ENCODE results near the gene RBL1. TPM values are rescaled to one million over a fixed set of nuclear protein-coding genes. Genes with fewer than 3 reads are reported as not detected.

RBL1 gene
- total RNA-seq, 1 experiment from 2014 or later: 14.6 TPM

DNA sequence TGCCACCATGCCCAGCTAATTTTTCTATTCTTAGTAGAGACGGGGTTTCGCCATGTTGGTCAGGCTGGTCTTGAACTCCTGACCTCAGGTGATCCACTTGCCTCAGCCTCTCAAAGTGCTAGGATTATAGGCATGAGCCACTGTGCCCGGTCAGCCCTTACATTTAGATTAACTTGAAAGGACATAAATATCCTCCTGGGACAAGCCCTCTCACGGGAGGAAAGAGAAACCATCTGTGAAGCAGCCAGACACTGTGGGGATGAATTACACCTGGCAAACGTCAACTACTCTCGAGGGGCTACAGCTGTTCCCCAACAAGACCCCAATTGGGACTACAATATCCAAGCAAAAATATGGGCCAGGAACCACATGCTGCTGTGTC, 111.5 kb downstream of the RBL1 start:
- Histone ChIP-seq H3K9me2 (ENCODE audit: insufficient read depth) (no peaks in the 10 kb centered on the region), H3K4me3 (no peak overlapping the region), H3K79me2 (ENCODE audit: low read depth) (no peaks in the 10 kb centered on the region), H4K20me1 (ENCODE audit: insufficient read depth) (no peaks in the 10 kb centered on the region; the same call in 1 of the 2 replicates), H3F3A (ENCODE audit: insufficient read depth, low read depth) (no peaks in the 10 kb centered on the region), H3K27ac (no peak overlapping the region), H3K4me2 (no peak overlapping the region), H3K27me3 (ENCODE audit: insufficient read depth, low read depth) (no peaks in the 10 kb centered on the region), H3K9me3 (ENCODE audit: insufficient read depth, low read depth) (no peaks in the 10 kb centered on the region), H2AFZ (no peak overlapping the region), H3K4me1 (replicated peaks; ENCODE audit: insufficient read depth) (no peaks in the 10 kb centered on the region), H3K36me3 (ENCODE audit: low read depth) (no peaks in the 10 kb centered on the region)
- CTCF ChIA-PET: no interaction called here
- TF ChIP-seq EZH2 (IDR thresholded peaks at IDR 0.05; ENCODE audit: low read depth): no peak
- TF ChIP-seq, protein P1, sequence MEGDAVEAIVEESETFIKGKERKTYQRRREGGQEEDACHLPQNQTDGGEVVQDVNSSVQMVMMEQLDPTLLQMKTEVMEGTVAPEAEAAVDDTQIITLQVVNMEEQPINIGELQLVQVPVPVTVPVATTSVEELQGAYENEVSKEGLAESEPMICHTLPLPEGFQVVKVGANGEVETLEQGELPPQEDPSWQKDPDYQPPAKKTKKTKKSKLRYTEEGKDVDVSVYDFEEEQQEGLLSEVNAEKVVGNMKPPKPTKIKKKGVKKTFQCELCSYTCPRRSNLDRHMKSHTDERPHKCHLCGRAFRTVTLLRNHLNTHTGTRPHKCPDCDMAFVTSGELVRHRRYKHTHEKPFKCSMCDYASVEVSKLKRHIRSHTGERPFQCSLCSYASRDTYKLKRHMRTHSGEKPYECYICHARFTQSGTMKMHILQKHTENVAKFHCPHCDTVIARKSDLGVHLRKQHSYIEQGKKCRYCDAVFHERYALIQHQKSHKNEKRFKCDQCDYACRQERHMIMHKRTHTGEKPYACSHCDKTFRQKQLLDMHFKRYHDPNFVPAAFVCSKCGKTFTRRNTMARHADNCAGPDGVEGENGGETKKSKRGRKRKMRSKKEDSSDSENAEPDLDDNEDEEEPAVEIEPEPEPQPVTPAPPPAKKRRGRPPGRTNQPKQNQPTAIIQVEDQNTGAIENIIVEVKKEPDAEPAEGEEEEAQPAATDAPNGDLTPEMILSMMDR (conservative IDR thresholded peaks at IDR 0.05): no peak
- DNase-seq: no peak
- no TSS peak for BruUV-seq (replicated peaks)
- intact Hi-C loops (cut with micrococcal nuclease; ENCODE audit: unreplicated experiment): no loop called here
- POLR2A ChIA-PET (ENCODE audit: unreplicated experiment): no interaction called here

DNA sequence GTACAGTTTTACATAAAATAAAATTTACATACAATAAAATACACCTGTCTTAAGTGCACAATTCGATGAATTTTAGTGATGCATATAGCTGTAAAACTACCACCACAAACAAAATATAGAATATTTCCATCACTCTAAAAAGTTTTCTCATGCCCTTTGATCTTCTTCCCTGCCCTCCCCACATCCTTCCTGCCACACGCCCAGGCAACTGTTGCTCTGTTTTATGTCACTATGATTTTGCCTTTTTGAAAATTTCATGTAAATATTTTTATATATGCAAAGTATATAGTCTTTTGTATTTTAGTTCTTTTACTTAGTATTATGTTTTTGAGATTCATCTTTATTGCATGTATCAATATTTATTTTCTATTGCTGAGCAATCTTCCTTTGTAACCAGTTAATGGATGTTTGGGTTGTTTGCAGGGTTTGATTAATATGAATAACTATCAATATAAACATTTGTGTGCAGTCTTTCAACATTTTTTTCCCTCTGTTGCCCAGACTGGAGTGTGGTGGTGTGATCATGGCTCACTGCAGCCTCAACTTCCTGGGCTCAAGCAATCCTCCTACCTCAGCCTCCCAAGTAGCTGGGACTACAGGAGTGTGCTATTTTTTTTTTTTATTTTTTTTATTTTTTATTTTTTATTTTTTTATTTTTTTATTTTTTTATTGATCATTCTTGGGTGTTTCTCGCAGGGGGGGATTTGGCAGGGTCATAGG, 120.5 kb downstream of the RBL1 start:
- POLR2A ChIA-PET (ENCODE audit: unreplicated experiment): no interaction called here

DNA sequence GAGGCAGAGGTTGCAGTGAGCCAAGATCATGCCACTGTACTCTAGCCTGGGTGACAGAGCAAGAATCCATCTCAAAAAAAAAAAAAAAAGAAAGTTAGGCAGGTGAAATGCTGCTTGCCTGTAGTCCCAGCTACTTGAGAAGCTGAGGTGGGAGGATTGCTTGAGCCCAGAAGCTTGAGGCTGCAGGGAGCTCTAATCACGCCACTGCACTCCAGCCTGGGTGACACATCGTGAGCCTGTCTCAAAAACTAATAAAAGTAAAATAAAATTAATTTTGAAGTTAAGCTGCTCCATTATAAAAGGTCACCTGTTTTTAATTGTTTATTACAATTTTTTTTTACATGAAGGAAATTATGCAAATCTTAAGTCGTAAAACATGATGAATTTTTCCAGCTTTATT, 121.1 kb downstream of the RBL1 start:
- TF ChIP-seq, protein P1 (conservative IDR thresholded peaks at IDR 0.05): no peak
- no peak for TF ChIP-seq EZH2 (IDR thresholded peaks at IDR 0.05; ENCODE audit: low read depth)
- ChIA-PET CTCF (no interaction called here), POLR2A (ENCODE audit: unreplicated experiment) (no interaction called here)
- H3K9me3 ChIP-seq (ENCODE audit: insufficient read depth, low read depth): no peaks in the 10 kb centered on the region
- no peak for DNase-seq
- no peak overlapping the region for H3K27ac ChIP-seq
- H4K20me1 ChIP-seq (ENCODE audit: insufficient read depth): no peaks in the 10 kb centered on the region
- no peaks in the 10 kb centered on the region for H3K36me3 ChIP-seq (ENCODE audit: low read depth)
- H2AFZ ChIP-seq: no peak overlapping the region
- H3K27me3 ChIP-seq (ENCODE audit: insufficient read depth, low read depth): no peaks in the 10 kb centered on the region
- no peaks in the 10 kb centered on the region for H3K79me2 ChIP-seq (ENCODE audit: low read depth)
- H3F3A ChIP-seq (ENCODE audit: insufficient read depth, low read depth): no peaks in the 10 kb centered on the region
- H3K4me3 ChIP-seq: no peak overlapping the region
- intact Hi-C loops (cut with micrococcal nuclease; ENCODE audit: unreplicated experiment): no loop called here
- H3K4me2 ChIP-seq: no peak overlapping the region
- H3K9me2 ChIP-seq (ENCODE audit: insufficient read depth): no peaks in the 10 kb centered on the region
- no peaks in the 10 kb centered on the region for H3K4me1 ChIP-seq (replicated peaks; ENCODE audit: insufficient read depth)
- no TSS peak for BruUV-seq (replicated peaks)

More for the DNA sequence above, 120.5 kb downstream of the RBL1 start:
- Histone ChIP-seq H3K9me3 (ENCODE audit: insufficient read depth, low read depth) (no peaks in the 10 kb centered on the region), H3K4me3 (no peak overlapping the region), H4K20me1 (ENCODE audit: insufficient read depth) (no peaks in the 10 kb centered on the region), H3F3A (ENCODE audit: insufficient read depth, low read depth) (no peaks in the 10 kb centered on the region), H3K4me1 (replicated peaks; ENCODE audit: insufficient read depth) (no peaks in the 10 kb centered on the region), H3K79me2 (ENCODE audit: low read depth) (no peaks in the 10 kb centered on the region), H2AFZ (no peak overlapping the region), H3K36me3 (ENCODE audit: low read depth) (no peaks in the 10 kb centered on the region), H3K9me2 (ENCODE audit: insufficient read depth) (no peaks in the 10 kb centered on the region), H3K4me2 (no peak overlapping the region), H3K27ac (no peak overlapping the region), H3K27me3 (ENCODE audit: insufficient read depth, low read depth) (no peaks in the 10 kb centered on the region)
- no peak for DNase-seq
- TF ChIP-seq EZH2 (IDR thresholded peaks at IDR 0.05; ENCODE audit: low read depth): no peak
- TF ChIP-seq, protein P1 (conservative IDR thresholded peaks at IDR 0.05): no peak
- CTCF ChIA-PET: interaction anchor here (0.5 kb wide), 1 partner anchor 16 kb away, joined by 5 read pairs; no protein-coding TSS in a partner anchor
- BruUV-seq (replicated peaks): no TSS peak
- intact Hi-C loops (cut with micrococcal nuclease; ENCODE audit: unreplicated experiment): no loop called here

All from PC-9 (cell line).